Neutrophil (primary cell): ENCODE data around the gene CLEC18A.
"Not testable (repeated sequence)": the region's sequence is repeated elsewhere in the genome, so short reads cannot be mapped to it uniquely, and the experiment has no call there.

Source experiments
- H3K27ac ChIP-seq: fragments of 200-600 bp; sonication (generic); 2 replicates; pipeline ENCODE4 v1.5.1; 2016; ENCODE audit warnings: mild to moderate bottlenecking, moderate library complexity
- H3K27me3 ChIP-seq: fragments of 200-600 bp; sonication (generic); 2 replicates; pipeline ENCODE4 v1.6.0; 2016; ENCODE audit warnings: mild to moderate bottlenecking
- H3K36me3 ChIP-seq: fragments of 200-600 bp; sonication (generic); 2 replicates; pipeline ENCODE4 v1.5.1; 2017
- H3K4me1 ChIP-seq, 2 experiments: fragments of 200-600 bp in 1 of 2; sonication (generic) in 1 of 2; 1 replicate in 1 of 2; 2 replicates in 1 of 2; pipeline versions ENCODE4 v1.5.1 to v1.6.1; 2013 to 2016; ENCODE audit warnings: low read depth in 1 of 2, low read length in 1 of 2, mild to moderate bottlenecking in 1 of 2, moderate library complexity in 1 of 2; ENCODE audit not compliant: control insufficient read depth in 1 of 2, insufficient read depth in 1 of 2
- H3K4me3 ChIP-seq, 2 experiments: fragments of 200-600 bp in 1 of 2; sonication (generic) in 1 of 2; 1 replicate in 1 of 2; 2 replicates in 1 of 2; pipeline ENCODE4 v1.5.1; 2013 to 2016; ENCODE audit warnings: low read depth in 1 of 2, low read length in 1 of 2, mild to moderate bottlenecking in 1 of 2, moderate library complexity in 1 of 2
- H3K9me3 ChIP-seq: fragments of 200-600 bp; sonication (generic); 2 replicates; pipeline ENCODE4 v1.5.1; 2016

The CLEC18A gene

GRCh38 chr16:69969657-69970056 is 18.5 kb downstream of the CLEC18A start:
- H3K4me1 ChIP-seq, H3K4me3 ChIP-seq, H3K27ac ChIP-seq, H3K9me3 ChIP-seq, H3K36me3 ChIP-seq: not testable (repeated sequence)
- peaks cover 13% of the 10 kb centered on the region for H3K27me3 ChIP-seq

GRCh38 chr16:69972120-69972519 is 21.0 kb downstream of the CLEC18A start:
- not testable (repeated sequence) for H3K4me3 ChIP-seq, H3K9me3 ChIP-seq, H3K4me1 ChIP-seq, H3K27ac ChIP-seq, H3K36me3 ChIP-seq, H3K27me3 ChIP-seq

- H3K9me3 ChIP-seq, H3K4me3 ChIP-seq, H3K27me3 ChIP-seq, H3K36me3 ChIP-seq, H3K27ac ChIP-seq, H3K4me1 ChIP-seq: not testable (repeated sequence)
Observed at GRCh38 chr16:69972935-69973334, 21.8 kb downstream of the CLEC18A start.

GRCh38 chr16:69985196-69985595 is 34.1 kb downstream of the CLEC18A start:
- not testable (repeated sequence) for H3K4me3 ChIP-seq, H3K4me1 ChIP-seq, H3K36me3 ChIP-seq, H3K9me3 ChIP-seq, H3K27ac ChIP-seq, H3K27me3 ChIP-seq

- H3K9me3 ChIP-seq, H3K4me3 ChIP-seq, H3K27me3 ChIP-seq, H3K27ac ChIP-seq, H3K4me1 ChIP-seq: not testable (repeated sequence)
- peaks cover 16% of the 10 kb centered on the region for H3K36me3 ChIP-seq
Observed at GRCh38 chr16:69997956-69998355, 46.8 kb downstream of the CLEC18A start.

GRCh38 chr16:69999801-70000200 is 48.7 kb downstream of the CLEC18A start:
- H3K27ac ChIP-seq, H3K27me3 ChIP-seq, H3K4me1 ChIP-seq, H3K9me3 ChIP-seq, H3K36me3 ChIP-seq, H3K4me3 ChIP-seq: not testable (repeated sequence)

GRCh38 chr16:70003511-70003910 is 52.4 kb downstream of the CLEC18A start:
- H3K36me3 ChIP-seq, H3K27me3 ChIP-seq, H3K4me1 ChIP-seq, H3K4me3 ChIP-seq, H3K27ac ChIP-seq, H3K9me3 ChIP-seq: not testable (repeated sequence)

- peaks cover 28% of the 10 kb centered on the region for H3K36me3 ChIP-seq
- H3K9me3 ChIP-seq, H3K27ac ChIP-seq, H3K27me3 ChIP-seq, H3K4me1 ChIP-seq, H3K4me3 ChIP-seq: not testable (repeated sequence)
Observed at GRCh38 chr16:70008604-70009003, 57.5 kb downstream of the CLEC18A start.

- H3K27me3 ChIP-seq, H3K27ac ChIP-seq, H3K4me3 ChIP-seq, H3K9me3 ChIP-seq, H3K4me1 ChIP-seq: not testable (repeated sequence)
- peaks cover 34% of the 10 kb centered on the region for H3K36me3 ChIP-seq
Observed at GRCh38 chr16:70010615-70011014, 59.5 kb downstream of the CLEC18A start.

- H3K4me1 ChIP-seq, H3K27ac ChIP-seq, H3K4me3 ChIP-seq, H3K27me3 ChIP-seq, H3K9me3 ChIP-seq: not testable (repeated sequence)
- peaks cover 36% of the 10 kb centered on the region for H3K36me3 ChIP-seq
Observed at GRCh38 chr16:70011120-70011519, 60.0 kb downstream of the CLEC18A start.

GRCh38 chr16:70012354-70012753 is 61.2 kb downstream of the CLEC18A start:
- not testable (repeated sequence) for H3K9me3 ChIP-seq, H3K27ac ChIP-seq, H3K27me3 ChIP-seq, H3K4me1 ChIP-seq, H3K4me3 ChIP-seq
- H3K36me3 ChIP-seq: peaks cover 34% of the 10 kb centered on the region

GRCh38 chr16:70012951-70013350 is 61.8 kb downstream of the CLEC18A start:
- not testable (repeated sequence) for H3K4me3 ChIP-seq, H3K9me3 ChIP-seq, H3K27me3 ChIP-seq, H3K4me1 ChIP-seq, H3K27ac ChIP-seq
- peaks cover 37% of the 10 kb centered on the region for H3K36me3 ChIP-seq
